GM23338 (cell line): Measurements from ENCODE around the gene KIAA1671. TPM values are rescaled to one million over a fixed set of nuclear protein-coding genes. Genes with fewer than 3 reads are reported as not detected.
A peak's percentile ranks its signal among the peaks of the same experiment; 100 is the strongest.

Source experiments
- ATAC-seq: fragments of 200-7000 bp; cut with Tn5 transposase; 3 replicates; pipeline ENCODE4 v1.9.1; 2020
- DNase-seq: peaks from one replicate; pipeline ENCODE4 v3.0.0-alpha.2; 2015; ENCODE audit warnings: low spot score
- H2AFZ ChIP-seq: fragments of 200-600 bp; sonication (generic); 2 replicates; pipeline ENCODE4 v1.8.0; 2016; ENCODE audit warnings: antibody characterized with exemption, mild to moderate bottlenecking, moderate library complexity
- H3F3A ChIP-seq: fragments of 200-600 bp; sonication (generic); replicated peaks from 2 replicates; pipeline ENCODE4 v1.8.0; 2017; ENCODE audit warnings: antibody characterized with exemption, mixed run types, low read depth
- H3K27ac ChIP-seq: fragments of 200-600 bp; sonication (generic); 2 replicates; pipeline ENCODE4 v1.6.1; 2016; ENCODE audit warnings: low read depth
- H3K27me3 ChIP-seq: fragments of 200-600 bp; sonication (generic); 2 replicates; pipeline ENCODE4 v1.8.0; 2016; ENCODE audit warnings: mild to moderate bottlenecking, mixed run types, moderate library complexity; ENCODE audit not compliant: insufficient read depth
- H3K36me3 ChIP-seq: fragments of 200-600 bp; sonication (generic); 2 replicates; pipeline ENCODE4 v1.8.0; 2016; ENCODE audit warnings: mild to moderate bottlenecking; ENCODE audit not compliant: insufficient read depth
- H3K4me1 ChIP-seq: fragments of 200-600 bp; sonication (generic); 2 replicates; pipeline ENCODE4 v1.8.0; 2016; ENCODE audit warnings: mild to moderate bottlenecking, moderate library complexity; ENCODE audit not compliant: insufficient read depth
- H3K4me2 ChIP-seq: fragments of 200-600 bp; sonication (generic); 2 replicates; pipeline ENCODE4 v1.7.1; 2017; ENCODE audit warnings: mixed run types
- H3K4me3 ChIP-seq: fragments of 200-600 bp; sonication (generic); 2 replicates; pipeline ENCODE4 v1.6.1; 2016; ENCODE audit warnings: mixed run types
- H3K79me2 ChIP-seq: fragments of 200-600 bp; sonication (generic); replicated peaks from 2 replicates; pipeline ENCODE4 v1.8.0; 2017; ENCODE audit warnings: mild to moderate bottlenecking; ENCODE audit not compliant: insufficient read depth
- H3K9me2 ChIP-seq: fragments of 200-600 bp; sonication (generic); 2 replicates; pipeline ENCODE4 v1.8.0; 2017; ENCODE audit not compliant: insufficient read depth
- H4K20me1 ChIP-seq: fragments of 200-600 bp; sonication (generic); replicated peaks from 2 replicates; pipeline ENCODE4 v1.8.0; 2017; ENCODE audit warnings: mild to moderate bottlenecking; ENCODE audit not compliant: insufficient read depth
- H3K27ac Mint-ChIP-seq: 2 replicates; pipeline ENCODE4 v1.8.0; 2020; ENCODE audit warnings: inconsistent platforms, mild to moderate bottlenecking, moderate library complexity, mixed read lengths
- H3K27me3 Mint-ChIP-seq: 3 replicates; pipeline ENCODE4 v1.8.0; 2022; ENCODE audit warnings: low read depth, mild to moderate bottlenecking, moderate library complexity, mixed read lengths, inconsistent platforms; ENCODE audit not compliant: insufficient read depth, poor library complexity
- H3K36me3 Mint-ChIP-seq: 3 replicates; pipeline ENCODE4 v1.8.0; 2021; ENCODE audit warnings: low read depth, mild to moderate bottlenecking, inconsistent platforms, moderate library complexity, mixed read lengths
- H3K4me1 Mint-ChIP-seq: 3 replicates; pipeline ENCODE4 v1.8.0; 2020; ENCODE audit warnings: mild to moderate bottlenecking, inconsistent platforms, mixed read lengths
- H3K4me3 Mint-ChIP-seq: 3 replicates; pipeline ENCODE4 v1.8.0; 2021; ENCODE audit warnings: moderate library complexity, mild to moderate bottlenecking, inconsistent platforms, mixed read lengths
- H3K9me3 Mint-ChIP-seq: 3 replicates; pipeline ENCODE4 v1.8.0; 2020; ENCODE audit warnings: moderate library complexity, mild to moderate bottlenecking, inconsistent platforms, mixed read lengths
- CTCF ChIP-seq, 2 experiments: fragments of 200-600 bp in 1 of 2; sonication (generic) in 1 of 2; conservative IDR thresholded peaks; 2 replicates each; pipeline versions ENCODE4 v1.5.1 to v1.6.1; 2016 to 2017; ENCODE audit warnings: antibody characterized with exemption in 2 of 2, low read depth in 2 of 2, mild to moderate bottlenecking in 2 of 2, moderate library complexity in 1 of 2
- EZH2 ChIP-seq: fragments of 200-600 bp; sonication (generic); IDR thresholded peaks from one replicate; pipeline ENCODE4 v1.8.0; 2017; ENCODE audit warnings: antibody characterized with exemption, mild to moderate bottlenecking, low read depth; ENCODE audit not compliant: unreplicated experiment
- EZH2phosphoT487 ChIP-seq: fragments of 200-600 bp; sonication (generic); IDR thresholded peaks from one replicate; pipeline ENCODE4 v1.8.1; 2018; ENCODE audit warnings: antibody characterized with exemption; ENCODE audit not compliant: unreplicated experiment
- JUNB ChIP-seq: IDR thresholded peaks from one replicate; pipeline ENCODE4 v1.6.1; 2016; ENCODE audit warnings: antibody characterized with exemption; ENCODE audit not compliant: unreplicated experiment
- REST ChIP-seq: IDR thresholded peaks from one replicate; pipeline ENCODE4 v1.6.1; 2018; ENCODE audit warnings: antibody characterized with exemption; ENCODE audit not compliant: unreplicated experiment
- STAT1 ChIP-seq: IDR thresholded peaks from one replicate; pipeline ENCODE4 v1.6.1; 2016; ENCODE audit warnings: antibody characterized with exemption; ENCODE audit not compliant: unreplicated experiment
- ZNF114 ChIP-seq: fragments of 250-450 bp; sonication (Bioruptor Pico); IDR thresholded peaks from 2 replicates; pipeline ENCODE4 v1.5.0; 2020; ENCODE audit warnings: mild to moderate bottlenecking, moderate library complexity
- ZNF331 ChIP-seq: fragments of 250-450 bp; sonication (Bioruptor Pico); IDR thresholded peaks from 2 replicates; pipeline ENCODE4 v1.5.0; 2020; ENCODE audit warnings: low read depth, mild to moderate bottlenecking, moderate library complexity
- polyA plus RNA-seq: library from polyadenylated mRNA; unstranded; fragments of >200 nt; fragmentation: Nextera tagmentation; extraction: Ambion mirVana; gene quantifications from 2 replicates; pipeline ENCODE4 v1.2.1, GENCODE V29; 2016
- total RNA-seq: library from RNA; depleted of rRNA; stranded (reverse); fragments of >200 nt; shearing (Covaris generic); gene quantifications from 2 replicates; pipeline ENCODE4 v1.2.3, GENCODE V29; 2014

Gene KIAA1671
- total and polyA plus RNA-seq, 2 experiments from 2014 or later: 6.1 to 27.2 TPM

GRCh38 chr22:25131198-25131887 lies 178.8 kb downstream of the KIAA1671 start (continued):
- no peak for TF ChIP-seq STAT1
- no peak for TF ChIP-seq ZNF114 (CRISPR knock-in tag)
- TF ChIP-seq JUNB: no peak
- no peak; a peak in 1 of 4 replicates for TF ChIP-seq CTCF (conservative IDR thresholded peaks at IDR 0.05; ENCODE audit: low read depth in 2 of 2)
- TF ChIP-seq ZNF331 (CRISPR knock-in tag): no peak
- no peak for TF ChIP-seq EZH2phosphoT487
- TF ChIP-seq REST: no peak

GRCh38 chr22:25134028-25134427 lies 181.5 kb downstream of the KIAA1671 start:
- H3K27ac Mint-ChIP-seq: no peak overlapping the region
- Histone ChIP-seq H2AFZ (no peak overlapping the region), H3F3A (no peaks in the 10 kb centered on the region), H3K9me2 (no peaks in the 10 kb centered on the region), H3K27me3 (no peaks in the 10 kb centered on the region), H3K79me2 (no peaks in the 10 kb centered on the region), H4K20me1 (peaks cover 13% of the 10 kb centered on the region), H3K4me1 (peaks cover 12% of the 10 kb centered on the region), H3K27ac (0 out of 2 replicates have a peak overlapping the region, but pooled peaks have one; percentile 63), H3K4me2 (no peak overlapping the region), H3K4me3 (no peak overlapping the region), H3K36me3 (no peaks in the 10 kb centered on the region)
- H3K36me3 Mint-ChIP-seq: no peaks in the 10 kb centered on the region
- no peak for ATAC-seq
- peaks cover 26% of the 10 kb centered on the region for H3K4me1 Mint-ChIP-seq
- no peak for TF ChIP-seq EZH2
- H3K4me3 Mint-ChIP-seq: no peak overlapping the region
- H3K9me3 Mint-ChIP-seq: no peaks in the 10 kb centered on the region
- no peak for DNase-seq
- peaks cover 3% of the 10 kb centered on the region for H3K27me3 Mint-ChIP-seq

GRCh38 chr22:25134451-25134850 lies 181.9 kb downstream of the KIAA1671 start:
- Histone ChIP-seq H3K27ac (no peak overlapping the region), H3F3A (no peaks in the 10 kb centered on the region), H3K4me3 (no peak overlapping the region), H4K20me1 (peaks cover 13% of the 10 kb centered on the region), H3K36me3 (no peaks in the 10 kb centered on the region), H3K79me2 (no peaks in the 10 kb centered on the region), H3K4me2 (no peak overlapping the region), H3K27me3 (no peaks in the 10 kb centered on the region), H2AFZ (no peak overlapping the region), H3K4me1 (peaks cover 12% of the 10 kb centered on the region), H3K9me2 (no peaks in the 10 kb centered on the region)
- Mint-ChIP-seq H3K9me3 (peaks cover under 1% of the 10 kb centered on the region; the same call in 1 of the 3 replicates), H3K27me3 (peaks cover 3% of the 10 kb centered on the region), H3K4me3 (no peak overlapping the region), H3K4me1 (peaks cover 26% of the 10 kb centered on the region), H3K36me3 (no peaks in the 10 kb centered on the region), H3K27ac (no peak overlapping the region; the same call in 1 of the 2 replicates)
- no peak for DNase-seq
- ATAC-seq: no peak
- TF ChIP-seq ZNF114 (CRISPR knock-in tag): no peak
- no peak for TF ChIP-seq JUNB
